Cardiac fibroblast (primary cell): Measurements from ENCODE around the gene FHL3.

ENCODE experiments used
- DNase-seq, 2 donors: peaks; one replicate each; pipeline versions ENCODE4 v3.0.0 to v3.0.0-alpha.2; 2010; ENCODE audit warnings: low read depth in 2 of 2
- H3K4me3 ChIP-seq, 2 donors: replicated peaks in 1 of 2; 1 replicate in 1 of 2; 2 replicates in 1 of 2; pipeline ENCODE4 v1.5.1; 2011; ENCODE audit warnings: low read depth in 2 of 2, low read length in 2 of 2, mild to moderate bottlenecking in 2 of 2, moderate library complexity in 1 of 2
- TF ChIP-seq, protein P1 (sequence below): IDR thresholded peaks from one replicate; pipeline ENCODE4 v1.5.1; 2011; ENCODE audit warnings: low read depth, mild to moderate bottlenecking, low read length, inconsistent platforms

Gene FHL3

DNA sequence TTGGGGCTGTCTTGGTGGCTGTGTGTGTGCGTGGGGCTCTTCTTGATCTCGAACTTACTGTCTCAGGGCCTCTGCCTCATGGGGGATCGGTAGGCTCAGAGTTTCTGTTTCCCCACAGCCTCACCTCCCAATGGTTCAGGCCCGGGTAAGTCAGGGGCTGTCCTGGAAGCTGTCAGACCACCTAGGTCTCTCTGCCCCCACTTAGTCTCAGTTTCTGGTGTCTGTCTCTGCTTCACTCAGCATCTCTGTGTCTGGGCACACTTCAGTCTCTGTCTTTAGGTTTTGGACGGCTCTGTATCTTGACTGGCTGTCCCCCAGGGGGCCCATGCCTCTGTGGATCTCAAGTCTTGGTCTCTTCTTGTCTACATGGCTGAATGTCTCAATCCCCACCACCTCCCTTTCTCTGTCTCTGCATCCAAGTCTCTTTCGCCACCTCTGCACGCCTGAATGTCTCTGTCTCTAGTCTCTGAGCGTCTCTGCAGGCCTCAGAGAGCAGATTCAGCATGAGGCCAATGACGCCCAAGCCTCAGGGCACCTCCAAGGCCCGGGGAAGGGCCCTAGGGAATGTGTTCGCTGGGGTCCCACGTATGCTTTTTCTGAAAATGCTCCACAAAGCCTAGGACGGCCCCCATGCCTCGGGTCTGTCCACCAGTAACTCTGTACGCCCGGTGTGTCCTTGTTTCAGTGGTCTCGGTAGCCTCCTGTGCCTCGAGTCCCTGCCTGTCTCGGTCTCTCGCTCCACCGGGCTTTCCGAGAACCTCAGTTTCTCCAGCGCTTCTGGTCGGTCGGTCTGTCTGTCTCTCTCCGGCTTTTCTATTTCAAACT, 818 bp downstream of the FHL3 start:
- DNase-seq, result peak in 1 of 2 donors; percentile 35
- TF ChIP-seq, protein P1, sequence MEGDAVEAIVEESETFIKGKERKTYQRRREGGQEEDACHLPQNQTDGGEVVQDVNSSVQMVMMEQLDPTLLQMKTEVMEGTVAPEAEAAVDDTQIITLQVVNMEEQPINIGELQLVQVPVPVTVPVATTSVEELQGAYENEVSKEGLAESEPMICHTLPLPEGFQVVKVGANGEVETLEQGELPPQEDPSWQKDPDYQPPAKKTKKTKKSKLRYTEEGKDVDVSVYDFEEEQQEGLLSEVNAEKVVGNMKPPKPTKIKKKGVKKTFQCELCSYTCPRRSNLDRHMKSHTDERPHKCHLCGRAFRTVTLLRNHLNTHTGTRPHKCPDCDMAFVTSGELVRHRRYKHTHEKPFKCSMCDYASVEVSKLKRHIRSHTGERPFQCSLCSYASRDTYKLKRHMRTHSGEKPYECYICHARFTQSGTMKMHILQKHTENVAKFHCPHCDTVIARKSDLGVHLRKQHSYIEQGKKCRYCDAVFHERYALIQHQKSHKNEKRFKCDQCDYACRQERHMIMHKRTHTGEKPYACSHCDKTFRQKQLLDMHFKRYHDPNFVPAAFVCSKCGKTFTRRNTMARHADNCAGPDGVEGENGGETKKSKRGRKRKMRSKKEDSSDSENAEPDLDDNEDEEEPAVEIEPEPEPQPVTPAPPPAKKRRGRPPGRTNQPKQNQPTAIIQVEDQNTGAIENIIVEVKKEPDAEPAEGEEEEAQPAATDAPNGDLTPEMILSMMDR, result peak; percentile 2
- peak overlapping the region; percentile 68 to 79 for H3K4me3 ChIP-seq

DNA sequence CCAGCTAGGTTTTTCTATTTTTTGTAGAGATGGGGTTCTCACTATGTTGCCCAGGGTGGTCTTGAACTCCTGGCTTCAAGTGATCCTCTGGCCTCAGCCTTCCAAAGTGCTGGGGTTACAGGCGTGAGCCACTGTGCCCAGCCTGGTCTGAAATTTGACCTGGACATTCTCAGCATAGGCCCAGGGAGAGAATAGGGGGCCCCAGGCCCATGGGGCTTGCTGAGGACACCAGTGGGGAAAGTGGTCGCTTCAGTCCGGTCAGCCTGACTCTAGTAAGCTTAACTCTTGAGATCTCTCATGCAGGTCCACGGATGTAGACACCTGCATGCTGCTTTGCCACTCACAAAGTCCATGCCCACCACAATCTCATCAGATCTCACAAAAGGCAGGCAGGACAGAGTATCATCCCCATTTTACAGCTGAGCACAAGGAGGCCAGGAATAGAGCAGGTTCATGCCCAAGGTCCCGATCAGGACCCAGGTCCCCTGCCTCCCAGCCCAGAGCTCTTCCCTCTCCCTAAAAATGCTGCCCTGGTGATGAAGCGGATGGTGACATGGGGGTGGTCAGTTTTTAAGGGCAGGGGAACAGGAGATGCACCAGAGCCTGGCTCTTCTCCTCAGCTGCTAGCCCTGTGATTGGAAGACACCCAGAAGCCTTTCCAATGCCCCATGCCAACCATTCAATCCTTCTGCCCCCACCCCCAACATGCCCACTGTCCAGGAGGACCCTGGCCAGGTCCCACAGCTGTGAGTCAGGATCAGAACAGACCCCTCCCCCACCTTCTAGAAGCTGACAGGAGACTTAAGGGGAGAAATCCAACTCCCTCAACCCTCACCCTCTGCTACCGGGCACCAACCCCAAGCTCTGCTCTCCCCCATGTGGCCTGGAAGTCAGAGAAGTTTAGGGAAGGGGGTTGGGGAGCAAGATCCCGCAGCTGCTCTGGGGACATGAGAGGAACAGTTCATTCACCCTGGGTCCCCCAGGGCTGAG, 1.8 kb downstream of the FHL3 start:
- peak; percentile 35 to 47 for DNase-seq
- H3K4me3 ChIP-seq, result peak overlapping the region; percentile 68 to 79
- TF ChIP-seq, protein P1, result no peak

DNA sequence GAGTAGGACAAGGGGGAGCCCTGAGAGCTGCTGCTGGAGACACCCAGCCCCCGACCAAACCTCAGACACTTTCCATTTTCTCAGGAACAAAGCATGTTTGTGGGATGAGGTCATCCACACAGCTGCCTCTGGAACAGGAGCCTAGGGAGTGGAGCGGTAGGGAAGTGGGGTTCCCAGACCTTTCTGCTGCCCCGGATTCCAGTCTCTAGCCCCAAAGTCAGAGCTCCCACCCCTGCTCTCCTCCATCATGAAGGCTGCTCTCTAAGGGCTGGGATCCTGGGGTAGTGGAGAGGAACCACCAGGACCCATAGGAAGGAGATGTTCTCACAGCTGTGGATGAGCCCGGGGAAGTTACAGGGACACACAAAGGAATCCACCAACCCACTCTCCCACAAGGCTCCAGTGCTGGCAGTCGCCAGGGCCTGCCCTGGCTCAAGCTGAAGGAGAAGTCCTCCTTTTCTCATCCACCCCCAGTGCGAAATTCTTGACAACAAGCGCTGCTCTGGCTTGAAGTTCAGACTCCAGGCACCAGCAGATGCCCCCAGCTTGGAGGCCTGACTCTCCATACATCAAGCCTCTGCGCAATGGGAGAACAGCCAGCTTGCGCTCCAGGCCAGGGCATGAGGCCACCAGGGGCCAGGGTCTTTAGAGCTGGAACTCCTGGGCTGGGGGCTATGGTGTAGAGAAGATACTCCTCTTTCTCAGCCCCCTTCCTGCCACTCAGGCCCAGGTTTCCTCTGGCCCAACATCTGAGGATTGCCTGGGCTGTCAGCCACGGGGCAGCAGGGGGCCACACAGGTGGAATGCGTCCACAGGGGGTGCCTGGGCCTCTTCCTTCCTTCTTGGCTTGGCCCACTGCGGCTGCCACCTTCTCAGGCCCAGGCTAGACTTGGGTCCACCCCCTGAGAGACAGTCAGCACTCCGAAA, 4.5 kb downstream of the FHL3 start:
- DNase-seq, result peak; percentile 81 to 90
- peak overlapping the region in 1 of 2 donors; percentile 21 for H3K4me3 ChIP-seq
- TF ChIP-seq, protein P1, result no peak

DNA sequence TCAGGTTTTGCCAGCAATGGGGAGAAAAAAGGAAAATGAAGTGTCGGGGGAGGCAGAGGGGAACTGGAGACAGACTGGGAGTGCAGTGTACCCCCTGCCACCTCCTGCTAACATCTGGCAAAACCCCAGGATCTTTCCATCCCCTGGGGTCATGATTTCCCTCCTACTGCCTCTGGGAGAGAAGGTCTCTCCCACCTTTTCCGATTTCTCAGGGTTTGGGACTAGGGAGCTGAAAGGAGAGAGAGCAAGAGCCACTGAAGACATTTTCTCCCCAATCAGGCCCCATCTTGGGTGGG, 5.1 kb downstream of the FHL3 start:
- TF ChIP-seq, protein P1, result no peak
- no peak for DNase-seq
- H3K4me3 ChIP-seq, result peak overlapping the region in 1 of 2 donors; percentile 21

DNA sequence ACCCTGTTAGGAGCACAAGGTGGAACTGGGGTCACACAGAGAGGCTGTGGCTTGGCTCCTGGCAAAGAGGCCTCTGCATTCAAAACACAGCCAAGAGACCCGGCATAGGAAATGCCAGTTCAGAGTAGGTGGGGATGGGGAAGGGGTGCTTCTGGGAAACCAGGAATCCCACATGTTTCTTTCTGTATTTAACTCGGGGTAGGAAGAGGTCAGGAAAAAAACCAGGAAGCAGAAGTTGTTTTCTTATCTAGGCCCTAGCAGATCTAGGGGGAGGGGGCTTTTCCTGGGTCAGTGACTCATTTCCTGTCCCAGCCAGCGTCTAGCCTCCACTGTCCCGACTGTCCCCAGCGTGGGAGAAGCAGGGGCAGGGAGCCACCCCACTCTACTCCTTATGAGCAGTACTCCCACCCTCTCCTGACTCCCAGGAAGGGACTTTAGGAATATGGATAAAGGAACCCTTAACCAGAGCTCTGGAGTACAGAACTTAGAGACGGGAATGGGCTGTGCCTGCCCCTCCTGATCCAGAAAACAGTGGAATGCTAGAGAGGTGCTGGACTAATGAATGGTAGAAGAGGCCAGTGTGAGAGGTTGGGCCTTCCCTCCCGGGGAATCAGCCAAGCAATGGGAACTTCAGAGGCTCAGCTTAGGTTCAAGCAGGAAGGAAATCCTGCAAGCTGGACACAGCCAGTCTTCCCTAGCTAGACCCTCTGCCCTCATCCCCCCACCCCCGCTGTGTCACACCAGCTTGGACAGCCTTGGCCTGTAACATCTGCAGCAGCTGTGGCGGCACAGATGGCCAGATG, 5.7 kb downstream of the FHL3 start:
- peak; percentile 70 to 81 for DNase-seq
- H3K4me3 ChIP-seq, result peak overlapping the region in 1 of 2 donors; percentile 21

More for the DNA sequence above, 5.7 kb downstream of the FHL3 start:
- TF ChIP-seq, protein P1, result no peak
